Measurements from ENCODE around the gene CORO2A.
"Not testable (repeated sequence)": the region's sequence is repeated elsewhere in the genome, so short reads cannot be mapped to it uniquely, and the experiment has no call there.

CORO2A gene

GRCh38 chr9:98176391-98177259, 15.8 kb downstream of the CORO2A start:
- in situ Hi-C loops (cut with MboI; ENCODE audit: low pct_unique_long_range_greater_than_20kb, low sequenced_read_pairs, unreplicated experiment), result no loop called here
- DNase-seq (ENCODE audit: low spot score), result no peak
- TF ChIP-seq, protein P1, sequence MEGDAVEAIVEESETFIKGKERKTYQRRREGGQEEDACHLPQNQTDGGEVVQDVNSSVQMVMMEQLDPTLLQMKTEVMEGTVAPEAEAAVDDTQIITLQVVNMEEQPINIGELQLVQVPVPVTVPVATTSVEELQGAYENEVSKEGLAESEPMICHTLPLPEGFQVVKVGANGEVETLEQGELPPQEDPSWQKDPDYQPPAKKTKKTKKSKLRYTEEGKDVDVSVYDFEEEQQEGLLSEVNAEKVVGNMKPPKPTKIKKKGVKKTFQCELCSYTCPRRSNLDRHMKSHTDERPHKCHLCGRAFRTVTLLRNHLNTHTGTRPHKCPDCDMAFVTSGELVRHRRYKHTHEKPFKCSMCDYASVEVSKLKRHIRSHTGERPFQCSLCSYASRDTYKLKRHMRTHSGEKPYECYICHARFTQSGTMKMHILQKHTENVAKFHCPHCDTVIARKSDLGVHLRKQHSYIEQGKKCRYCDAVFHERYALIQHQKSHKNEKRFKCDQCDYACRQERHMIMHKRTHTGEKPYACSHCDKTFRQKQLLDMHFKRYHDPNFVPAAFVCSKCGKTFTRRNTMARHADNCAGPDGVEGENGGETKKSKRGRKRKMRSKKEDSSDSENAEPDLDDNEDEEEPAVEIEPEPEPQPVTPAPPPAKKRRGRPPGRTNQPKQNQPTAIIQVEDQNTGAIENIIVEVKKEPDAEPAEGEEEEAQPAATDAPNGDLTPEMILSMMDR (IDR thresholded peaks at IDR 0.05; ENCODE audit: extremely low read depth, insufficient read depth, missing control alignments), result no peak

- DNase-seq (ENCODE audit: low spot score), result no peak
- in situ Hi-C loops (cut with MboI; ENCODE audit: low pct_unique_long_range_greater_than_20kb, low sequenced_read_pairs, unreplicated experiment), result no loop called here
- TF ChIP-seq, protein P1 (IDR thresholded peaks at IDR 0.05; ENCODE audit: extremely low read depth, insufficient read depth, missing control alignments), result no peak
Measured at GRCh38 chr9:98175762-98176161, 16.7 kb downstream of the CORO2A start.

GRCh38 chr9:98175028-98175569, 17.3 kb downstream of the CORO2A start:
- TF ChIP-seq, protein P1 (IDR thresholded peaks at IDR 0.05; ENCODE audit: extremely low read depth, insufficient read depth, missing control alignments), result no peak
- DNase-seq (ENCODE audit: low spot score), result no peak
- in situ Hi-C loops (cut with MboI; ENCODE audit: low pct_unique_long_range_greater_than_20kb, low sequenced_read_pairs, unreplicated experiment), result no loop called here

DNA sequence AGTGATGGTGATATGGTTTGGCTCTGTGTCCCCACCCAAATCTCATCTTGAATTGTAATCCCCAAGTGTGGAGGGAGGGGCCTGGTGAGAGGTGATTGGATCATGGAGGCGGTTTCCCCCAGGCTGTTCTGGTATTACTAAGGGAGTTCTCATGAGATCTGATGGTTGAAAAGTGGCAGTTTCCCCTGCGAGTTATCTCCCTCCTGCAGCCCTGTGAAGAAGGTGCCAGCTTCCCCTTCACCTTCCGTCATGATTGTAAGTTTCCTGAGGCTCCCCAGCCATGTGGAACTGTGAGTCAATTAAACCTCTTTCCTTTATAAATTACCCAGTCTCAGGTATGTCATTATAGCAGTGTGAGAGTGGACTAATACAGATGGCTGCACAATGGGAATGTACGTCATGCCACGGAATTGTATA, 17.9 kb downstream of the CORO2A start:
- in situ Hi-C loops (cut with MboI; ENCODE audit: low pct_unique_long_range_greater_than_20kb, low sequenced_read_pairs, unreplicated experiment); DNase-seq (ENCODE audit: low spot score): not testable (repeated sequence)

- TF ChIP-seq, protein P1 (IDR thresholded peaks at IDR 0.05; ENCODE audit: extremely low read depth, insufficient read depth, missing control alignments), result no peak
- DNase-seq (ENCODE audit: low spot score), result no peak
- in situ Hi-C loops (cut with MboI; ENCODE audit: low pct_unique_long_range_greater_than_20kb, low sequenced_read_pairs, unreplicated experiment), result no loop called here
Measured at GRCh38 chr9:98173181-98173580, 19.3 kb downstream of the CORO2A start.

- in situ Hi-C loops (cut with MboI; ENCODE audit: low pct_unique_long_range_greater_than_20kb, low sequenced_read_pairs, unreplicated experiment), result no loop called here
- TF ChIP-seq, protein P1 (IDR thresholded peaks at IDR 0.05; ENCODE audit: extremely low read depth, insufficient read depth, missing control alignments), result no peak
- no peak for DNase-seq (ENCODE audit: low spot score)
Measured at GRCh38 chr9:98172604-98173003, 19.8 kb downstream of the CORO2A start.
